HepG2 (cell line): ENCODE results near the gene USF2. TPM values are rescaled to one million over a fixed set of nuclear protein-coding genes. Genes with fewer than 3 reads are reported as not detected.

ENCODE experiments used
- EED ChIP-seq: sonication (generic); formaldehyde crosslinking; IDR thresholded peaks from 2 replicates; pipeline ENCODE4 v1.5.0; 2020; ENCODE audit warnings: mild to moderate bottlenecking, missing genetic modification reagents
- FOXA3 ChIP-seq: IDR thresholded peaks from 2 replicates; pipeline ENCODE4 v1.6.1; 2016; ENCODE audit warnings: missing genetic modification reagents, missing compliant biosample characterization
- KAT2B ChIP-seq: fragments of 150-350 bp; IDR thresholded peaks from 2 replicates; pipeline ENCODE4 v1.6.1; 2014; ENCODE audit warnings: low read depth, low read length, borderline replicate concordance
- MTF2 ChIP-seq: sonication (generic); formaldehyde crosslinking; IDR thresholded peaks from 2 replicates; pipeline ENCODE4 v1.5.0; 2020; ENCODE audit warnings: missing genetic modification reagents, borderline replicate concordance
- NFAT5 ChIP-seq: sonication (generic); formaldehyde crosslinking; IDR thresholded peaks from 2 replicates; pipeline ENCODE4 v1.4.0; 2020; ENCODE audit warnings: missing genetic modification reagents
- NPAS2 ChIP-seq: sonication (generic); formaldehyde crosslinking; IDR thresholded peaks from 2 replicates; pipeline ENCODE4 v1.8.0; 2022; ENCODE audit warnings: mild to moderate bottlenecking, missing genetic modification reagents, borderline replicate concordance
- ZNF318 ChIP-seq: sonication (generic); formaldehyde crosslinking; IDR thresholded peaks from 2 replicates; pipeline ENCODE4 v1.4.0; 2020; ENCODE audit warnings: mild to moderate bottlenecking, missing genetic modification reagents
- ZNF513 ChIP-seq: sonication (generic); formaldehyde crosslinking; conservative IDR thresholded peaks from 2 replicates; pipeline ENCODE4 v1.5.0; 2020; ENCODE audit warnings: missing genetic modification reagents
- ZNF709 ChIP-seq: sonication (generic); formaldehyde crosslinking; IDR thresholded peaks from 2 replicates; pipeline ENCODE4 v1.5.0; 2020; ENCODE audit warnings: mild to moderate bottlenecking, missing genetic modification reagents
- polyA plus RNA-seq, 8 experiments: library from polyadenylated mRNA; depleted of rRNA in 3 of 8; stranded (reverse) in 7 of 8; unstranded in 1 of 8; fragments of >200 nt; fragmentation: Illumina TruSeq in 4 of 8; extraction: Trizol in 4 of 8; gene quantifications; 2 replicates each; pipeline versions ENCODE4 v1.2.1 to v1.2.3, GENCODE V29; 2011 to 2016; ENCODE audit warnings: low read depth in 4 of 8, missing spikeins in 1 of 8, mixed read lengths in 1 of 8; ENCODE audit not compliant: insufficient read depth in 1 of 8
- total RNA-seq, 5 experiments: library from RNA; depleted of rRNA; stranded (reverse); fragments of >200 nt; fragmentation: Illumina TruSeq; extraction: Trizol; gene quantifications; 2 replicates each; pipeline ENCODE4 v1.2.3, GENCODE V29; 2016; ENCODE audit warnings: low read depth in 1 of 5
- TF ChIP-seq, protein P1 (sequence below): sonication (generic); formaldehyde crosslinking; IDR thresholded peaks from 2 replicates; pipeline ENCODE4 v1.4.0; 2020; ENCODE audit warnings: low read depth, mild to moderate bottlenecking, missing genetic modification reagents

The USF2 gene
- total and polyA plus RNA-seq, 2 of the 13 experiments (the other 11 are each of a cell fraction or from before 2014, with no cell fraction given): 54.9 to 106 TPM

DNA sequence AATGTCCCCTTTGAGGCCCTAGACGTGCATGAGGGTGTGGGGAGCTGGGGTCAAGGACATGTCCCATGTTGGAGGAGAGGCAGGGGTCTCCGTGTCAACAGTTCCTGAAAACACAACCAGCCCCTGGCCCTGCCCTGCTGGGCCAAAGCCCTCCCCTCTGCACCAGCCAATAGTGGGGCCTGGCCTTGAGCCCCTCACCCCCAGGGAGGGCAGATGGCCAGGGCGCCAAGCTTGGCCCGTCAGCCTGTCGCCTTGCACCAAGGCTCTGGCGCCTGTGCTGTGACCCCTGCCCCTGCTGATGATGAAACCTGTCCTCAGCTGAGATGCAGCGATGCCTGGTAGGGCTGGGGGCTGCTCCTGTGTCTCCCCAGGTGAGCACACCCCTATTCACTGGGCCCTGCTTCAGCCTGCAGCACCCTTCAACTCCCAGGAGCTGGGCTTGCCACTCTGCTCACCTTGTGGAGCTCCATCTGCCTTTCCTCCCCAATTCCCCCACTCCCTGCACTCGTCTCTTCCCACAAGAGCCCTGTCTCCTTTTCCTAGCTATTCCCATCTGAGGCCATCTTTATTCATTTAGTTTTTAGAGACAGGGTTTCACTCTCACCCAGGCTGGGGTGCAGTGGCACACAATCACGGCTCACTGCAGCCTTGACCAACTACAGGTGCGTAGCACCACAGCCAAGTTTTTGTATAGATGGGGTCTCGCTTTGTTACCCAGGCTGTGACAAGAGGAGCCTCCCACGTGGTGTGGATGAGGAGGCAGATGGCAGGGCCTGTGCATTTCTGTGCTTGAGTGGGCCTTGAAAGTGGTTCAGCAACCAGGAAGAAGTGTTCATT, 11.4 kb downstream of the USF2 start (continued):
- TF ChIP-seq NFAT5 (CRISPR knock-in tag) (no peak), ZNF709 (CRISPR knock-in tag) (no peak; the same call in 1 of the 2 replicates), KAT2B (no peak), EED (no peak), MTF2 (no peak), ZNF513 (CRISPR knock-in tag) (no peak), NPAS2 (CRISPR knock-in tag) (no peak), FOXA3 (CRISPR knock-in tag) (peak; percentile 40; the same call in 1 of the 2 replicates), ZNF318 (CRISPR knock-in tag) (peak; percentile 96; the same call in 1 of the 2 replicates)
- TF ChIP-seq, protein P1, sequence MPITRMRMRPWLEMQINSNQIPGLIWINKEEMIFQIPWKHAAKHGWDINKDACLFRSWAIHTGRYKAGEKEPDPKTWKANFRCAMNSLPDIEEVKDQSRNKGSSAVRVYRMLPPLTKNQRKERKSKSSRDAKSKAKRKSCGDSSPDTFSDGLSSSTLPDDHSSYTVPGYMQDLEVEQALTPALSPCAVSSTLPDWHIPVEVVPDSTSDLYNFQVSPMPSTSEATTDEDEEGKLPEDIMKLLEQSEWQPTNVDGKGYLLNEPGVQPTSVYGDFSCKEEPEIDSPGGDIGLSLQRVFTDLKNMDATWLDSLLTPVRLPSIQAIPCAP (CRISPR knock-in tag): no peak
